B cell (primary cell): ENCODE measurements around the gene TEAD3. TPM values are rescaled to one million over a fixed set of nuclear protein-coding genes. Genes with fewer than 3 reads are reported as not detected.

Experiments used
- ATAC-seq: fragments of 200-7000 bp; cut with Tn5 transposase; one replicate; pipeline ENCODE4 v1.10.0; 2021; ENCODE audit warnings: low read depth, mild to moderate bottlenecking, moderate number of reproducible peaks, moderate library complexity
- CTCF ChIA-PET: fragments of 350-600 bp; sonication (Branson Sonifier 250); formaldehyde crosslinking; loops from one replicate; lab custom pipeline; 2021; ENCODE audit warnings: antibody characterized with exemption, inconsistent platforms; lab: Charles Lee
- POLR2A ChIA-PET: fragments of 350-600 bp; sonication (Branson Sonifier 250); formaldehyde crosslinking; loops from one replicate; lab custom pipeline; 2021; ENCODE audit warnings: antibody characterized with exemption; lab: Charles Lee
- DNase-seq: peaks from one replicate; pipeline ENCODE4 v3.0.0; 2013
- H2AFZ ChIP-seq: 2 replicates; pipeline ENCODE4 v1.6.1; 2012; ENCODE audit warnings: mild to moderate bottlenecking, low read depth, low read length; ENCODE audit not compliant: insufficient read depth, poor library complexity, severe bottlenecking
- H3K27ac ChIP-seq, 2 donors: 1 replicate in 1 of 2; 2 replicates in 1 of 2; pipeline ENCODE4 v1.5.1; 2012 to 2013; ENCODE audit warnings: low read length in 2 of 2, mild to moderate bottlenecking in 2 of 2, moderate library complexity in 1 of 2
- H3K27me3 ChIP-seq, 4 experiments: fragments of 200-600 bp in 1 of 4; sonication (generic) in 1 of 4; replicated peaks in 1 of 4; 1 replicate in 2 of 4; 2 replicates in 2 of 4; pipeline versions ENCODE4 v1.6.1 to v1.7.0; 2013 to 2016; ENCODE audit warnings: low read length in 3 of 4, mild to moderate bottlenecking in 2 of 4, mixed read lengths in 1 of 4, moderate library complexity in 1 of 4; ENCODE audit not compliant: insufficient read depth in 4 of 4, control insufficient read depth in 3 of 4; ENCODE audit errors: control extremely low read depth in 1 of 4
- H3K36me3 ChIP-seq, 2 experiments: replicated peaks in 1 of 2; 1 replicate in 1 of 2; 2 replicates in 1 of 2; pipeline versions ENCODE4 v1.6.1 to v1.7.1; 2013; ENCODE audit warnings: low read length in 1 of 2; ENCODE audit not compliant: insufficient read depth in 2 of 2, control insufficient read depth in 1 of 2; ENCODE audit errors: control extremely low read depth in 1 of 2, extremely low read depth in 1 of 2
- H3K4me1 ChIP-seq, 2 donors: fragments of 200-600 bp in 1 of 2; sonication (generic) in 1 of 2; 1 replicate in 1 of 2; 2 replicates in 1 of 2; pipeline versions ENCODE4 v1.5.1 to v1.6.1; 2013 to 2017; ENCODE audit warnings: low read length in 2 of 2; ENCODE audit not compliant: control insufficient read depth in 2 of 2, insufficient read depth in 2 of 2
- H3K4me2 ChIP-seq: replicated peaks from 2 replicates; pipeline ENCODE3; 2012; ENCODE audit warnings: mild to moderate bottlenecking, low read depth, low read length; ENCODE audit not compliant: poor library complexity, severe bottlenecking
- H3K4me3 ChIP-seq, 5 experiments: fragments of 200-600 bp in 1 of 5; sonication (generic) in 1 of 5; 1 replicate in 3 of 5; 2 replicates in 2 of 5; pipeline versions ENCODE4 v1.5.1 to v1.7.0; 2011 to 2016; ENCODE audit warnings: low read length in 4 of 5, mild to moderate bottlenecking in 4 of 5, low read depth in 2 of 5, control low read depth in 1 of 5, moderate library complexity in 1 of 5; ENCODE audit not compliant: insufficient read depth in 1 of 5; ENCODE audit errors: control extremely low read depth in 1 of 5, extremely low read depth in 1 of 5
- H3K79me2 ChIP-seq: fragments of 200-600 bp; sonication (generic); one replicate; pipeline ENCODE4 v1.6.0; 2016; ENCODE audit warnings: low read length; ENCODE audit not compliant: control insufficient read depth, insufficient read depth
- H3K9ac ChIP-seq: fragments of 200-600 bp; sonication (generic); 2 replicates; pipeline ENCODE4 v1.6.1; 2017; ENCODE audit warnings: mild to moderate bottlenecking, low read length, moderate library complexity
- H3K9me3 ChIP-seq, 3 donors: one replicate each; pipeline versions ENCODE4 v1.6.1 to v1.7.1; 2013; ENCODE audit warnings: low read length in 2 of 3; ENCODE audit not compliant: control insufficient read depth in 2 of 3, insufficient read depth in 1 of 3; ENCODE audit errors: control extremely low read depth in 1 of 3
- H4K20me1 ChIP-seq: 2 replicates; pipeline ENCODE4 v1.6.0; 2012; ENCODE audit warnings: mild to moderate bottlenecking, low read length; ENCODE audit not compliant: insufficient read depth, control insufficient read depth, poor library complexity, severe bottlenecking
- H3K27ac Mint-ChIP-seq: one replicate; pipeline ENCODE4 v1.8.0; 2021; ENCODE audit warnings: mixed read lengths
- H3K27me3 Mint-ChIP-seq: one replicate; pipeline ENCODE4 v1.8.0; 2021; ENCODE audit warnings: mixed read lengths
- H3K4me1 Mint-ChIP-seq: one replicate; pipeline ENCODE4 v1.8.0; 2021; ENCODE audit warnings: mixed read lengths
- H3K4me3 Mint-ChIP-seq: one replicate; pipeline ENCODE4 v1.8.0; 2021; ENCODE audit warnings: mixed read lengths
- H3K9me3 Mint-ChIP-seq: one replicate; pipeline ENCODE4 v1.8.0; 2022; ENCODE audit warnings: mixed read lengths; ENCODE audit not compliant: insufficient read depth
- CTCF ChIP-seq: fragments of 200-600 bp; IDR thresholded peaks from one replicate; pipeline ENCODE4 v1.8.0; 2022; ENCODE audit warnings: antibody characterized with exemption, mild to moderate bottlenecking
- EZH2 ChIP-seq: IDR thresholded peaks from 2 replicates; pipeline ENCODE4 v1.6.1; 2012; ENCODE audit warnings: borderline replicate concordance, low read depth, mild to moderate bottlenecking, moderate library complexity, low read length; ENCODE audit not compliant: insufficient read depth, poor library complexity, severe bottlenecking
- WGBS: methylation state at CpG from one replicate; pipeline ENCODE4 v1.1.5; 2013; ENCODE audit warnings: missing lambda C conversion rate; ENCODE audit not compliant: insufficient coverage; 5-methylcytosine and 5-hydroxymethylcytosine counted together
- intact Hi-C: fragments of 100-400 bp; cut with micrococcal nuclease; formaldehyde crosslinking; loops from one replicate; pipeline ENCODE4 v1.10.0; 2022
- polyA plus RNA-seq: library from polyadenylated mRNA; depleted of rRNA; stranded (reverse); fragments of >200 nt; gene quantifications from 2 replicates; pipeline ENCODE4 v1.2.3, GENCODE V29; 2012
- total RNA-seq, 2 donors: library from RNA; stranded (reverse); fragments of 120-200 nt in 1 of 2; gene quantifications; 1 replicate in 1 of 2; 2 replicates in 1 of 2; pipeline versions ENCODE4 v1.2.3 to v1.2.4, GENCODE V29; 2013 to 2022

TEAD3 gene
- total and polyA plus RNA-seq, 2 donors (not counting 1 experiment from before 2014, with no cell fraction given): 0.17 TPM; not detected in 1

GRCh38 chr6:35498422-35499067 is 1.7 kb upstream of the TEAD3 start:
- peak overlapping the region; percentile 83 for H3K4me3 Mint-ChIP-seq
- H3K4me1 ChIP-seq: peaks cover 14 to 22% of the 10 kb centered on the region in 2 donors
- peaks cover 21% of the 10 kb centered on the region for H3K4me1 Mint-ChIP-seq
- no peaks in the 10 kb centered on the region for H3K36me3 ChIP-seq
- intact Hi-C loops: no loop called here
- no peak overlapping the region for H3K27ac ChIP-seq
- peaks cover 44% of the 10 kb centered on the region for H3K27me3 Mint-ChIP-seq
- no peaks in the 10 kb centered on the region for H3K79me2 ChIP-seq
- TF ChIP-seq EZH2 (no peak), CTCF (no peak)
- no peaks in the 10 kb centered on the region for H4K20me1 ChIP-seq
- DNase-seq: no peak
- H3K4me3 ChIP-seq: peak overlapping the region in 3 of 5 experiments; percentile 63 to 78 (median 68)
- peaks cover 0 to 9% (median 0%) of the 10 kb centered on the region in 3 donors for H3K9me3 ChIP-seq
- ATAC-seq: no peak
- H3K9ac ChIP-seq: peak overlapping the region; percentile 75
- WGBS: 57% methylated on average over 14 of the region's 14 CpGs
- POLR2A ChIA-PET: interaction anchor here (0.8 kb wide), 1 partner anchor 27 kb away, joined by 5 read pairs; no protein-coding TSS in a partner anchor
- H3K27me3 ChIP-seq: peaks cover 0 to 43% (median 18%) of the 10 kb centered on the region in 4 experiments
- H2AFZ ChIP-seq: peak overlapping the region; percentile 94
- CTCF ChIA-PET: interaction anchor here (2.4 kb wide), 1 partner anchor 25 kb away, joined by 8 read pairs; no protein-coding TSS in a partner anchor
- no peaks in the 10 kb centered on the region for H3K9me3 Mint-ChIP-seq
- peak overlapping the region; percentile 33 for H3K27ac Mint-ChIP-seq
- H3K4me2 ChIP-seq: peak overlapping the region; percentile 99
